ENCODE data around the gene ANKLE2.

DNA sequence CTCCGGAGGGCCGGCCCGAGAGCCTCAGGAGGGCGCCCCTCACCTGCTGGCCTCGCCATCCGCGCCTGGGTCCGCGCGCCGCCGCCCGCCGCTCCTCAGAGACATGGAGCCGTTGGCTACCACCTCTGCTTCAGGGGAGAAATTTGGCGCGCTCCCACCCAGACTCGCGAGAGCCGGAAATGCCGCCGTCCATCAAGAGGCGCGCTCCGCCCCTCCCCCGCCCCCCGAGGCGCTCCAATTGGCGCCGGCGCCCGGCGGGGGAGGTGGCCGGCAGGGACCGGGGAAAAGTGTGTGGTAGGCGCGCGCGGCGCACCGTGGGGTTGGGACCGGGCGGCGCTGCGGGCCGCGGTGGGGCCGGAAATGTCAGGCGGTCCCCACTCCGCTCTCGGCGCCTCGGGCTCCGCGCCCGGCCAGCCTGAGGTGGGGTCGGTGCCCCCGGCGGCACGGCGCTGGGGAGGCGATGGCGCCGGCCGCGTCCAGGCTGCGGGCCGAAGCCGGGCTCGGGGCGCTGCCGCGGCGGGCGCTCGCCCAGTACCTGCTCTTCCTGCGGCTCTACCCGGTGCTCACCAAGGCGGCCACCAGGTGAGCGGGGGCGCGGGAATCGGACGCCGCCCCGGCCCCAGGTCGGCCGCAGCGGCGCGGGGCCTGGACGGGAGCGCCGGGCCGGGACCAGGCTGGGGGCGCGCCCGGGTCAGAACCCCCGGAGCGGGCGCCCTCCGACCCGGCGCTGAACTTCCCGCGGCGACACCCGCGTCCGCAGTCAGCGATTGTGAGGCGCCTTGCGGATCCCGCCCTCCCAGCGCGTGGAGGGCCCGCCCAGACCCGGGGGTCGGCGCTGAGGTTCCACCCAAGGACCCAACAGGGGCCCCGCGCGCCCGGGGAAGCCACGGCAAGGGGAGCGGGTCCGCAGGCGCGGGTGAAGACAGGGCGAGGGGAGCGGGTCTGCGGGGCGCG, 74.1 kb downstream of the ANKLE2 start, which contains the start of the genes POLE and PXMP2:
- TF ChIP-seq, protein P1, sequence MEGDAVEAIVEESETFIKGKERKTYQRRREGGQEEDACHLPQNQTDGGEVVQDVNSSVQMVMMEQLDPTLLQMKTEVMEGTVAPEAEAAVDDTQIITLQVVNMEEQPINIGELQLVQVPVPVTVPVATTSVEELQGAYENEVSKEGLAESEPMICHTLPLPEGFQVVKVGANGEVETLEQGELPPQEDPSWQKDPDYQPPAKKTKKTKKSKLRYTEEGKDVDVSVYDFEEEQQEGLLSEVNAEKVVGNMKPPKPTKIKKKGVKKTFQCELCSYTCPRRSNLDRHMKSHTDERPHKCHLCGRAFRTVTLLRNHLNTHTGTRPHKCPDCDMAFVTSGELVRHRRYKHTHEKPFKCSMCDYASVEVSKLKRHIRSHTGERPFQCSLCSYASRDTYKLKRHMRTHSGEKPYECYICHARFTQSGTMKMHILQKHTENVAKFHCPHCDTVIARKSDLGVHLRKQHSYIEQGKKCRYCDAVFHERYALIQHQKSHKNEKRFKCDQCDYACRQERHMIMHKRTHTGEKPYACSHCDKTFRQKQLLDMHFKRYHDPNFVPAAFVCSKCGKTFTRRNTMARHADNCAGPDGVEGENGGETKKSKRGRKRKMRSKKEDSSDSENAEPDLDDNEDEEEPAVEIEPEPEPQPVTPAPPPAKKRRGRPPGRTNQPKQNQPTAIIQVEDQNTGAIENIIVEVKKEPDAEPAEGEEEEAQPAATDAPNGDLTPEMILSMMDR (conservative IDR thresholded peaks at IDR 0.05; ENCODE audit: low read depth, low read length): no peak
- TF ChIP-seq EZH2 (IDR thresholded peaks at IDR 0.05; ENCODE audit: low read length, unreplicated experiment) (no peak), EZH2phosphoT487 (IDR thresholded peaks at IDR 0.05; ENCODE audit: borderline replicate concordance, low read length) (no peak)

Measured in PC-3 (cell line).